ENCODE results near the gene TENT5D.
"Not testable (repeated sequence)": the region's sequence is repeated elsewhere in the genome, so short reads cannot be mapped to it uniquely, and the experiment has no call there.

TENT5D gene

GRCh38 chrX:80420147-80420546, at the start of gene TENT5D:
Gene TENT5D, plus strand, starts transcription at chrX:80420447. Its CDS starts 22,093 bp downstream, at chrX:80442540.
- DNase-seq: no peak

- DNase-seq: not testable (repeated sequence)
Measured at GRCh38 chrX:80385651-80386050, 34.6 kb upstream of the TENT5D start.

- DNase-seq: no peak
Measured at GRCh38 chrX:80388206-80388605, 32.0 kb upstream of the TENT5D start.

GRCh38 chrX:80412042-80412441, 8.2 kb upstream of the TENT5D start:
- no peak for DNase-seq

- DNase-seq: no peak
Measured at GRCh38 chrX:80423000-80423399, 2.8 kb downstream of the TENT5D start.

GRCh38 chrX:80423744-80424143, 3.5 kb downstream of the TENT5D start:
- no peak for DNase-seq

- DNase-seq: no peak
Measured at GRCh38 chrX:80430826-80431504, 10.7 kb downstream of the TENT5D start.

- no peak for DNase-seq
Measured at GRCh38 chrX:80431505-80431832, 11.2 kb downstream of the TENT5D start.

GRCh38 chrX:80432441-80432840, 12.2 kb downstream of the TENT5D start:
- DNase-seq: no peak

GRCh38 chrX:80432863-80433262, 12.6 kb downstream of the TENT5D start:
- DNase-seq: no peak

- DNase-seq: not testable (repeated sequence)
Measured at GRCh38 chrX:80468166-80468565, 47.9 kb downstream of the TENT5D start.

- no peak for DNase-seq
Measured at GRCh38 chrX:80471582-80471981, 51.3 kb downstream of the TENT5D start.

GRCh38 chrX:80485543-80485942, 65.3 kb downstream of the TENT5D start:
- DNase-seq: no peak

GRCh38 chrX:80486299-80486698, 66.1 kb downstream of the TENT5D start:
- no peak for DNase-seq

- no peak for DNase-seq
Measured at GRCh38 chrX:80489166-80489565, 68.9 kb downstream of the TENT5D start.
